GM19240 (cell line): Measurements from ENCODE around the gene NTPCR.
"Not testable (repeated sequence)": the region's sequence is repeated elsewhere in the genome, so short reads cannot be mapped to it uniquely, and the experiment has no call there.

ENCODE experiments used
- DNase-seq: peaks from one replicate; pipeline ENCODE4 v3.0.0; 2011; ENCODE audit warnings: low spot score; ENCODE audit not compliant: insufficient read length

Gene NTPCR

DNA sequence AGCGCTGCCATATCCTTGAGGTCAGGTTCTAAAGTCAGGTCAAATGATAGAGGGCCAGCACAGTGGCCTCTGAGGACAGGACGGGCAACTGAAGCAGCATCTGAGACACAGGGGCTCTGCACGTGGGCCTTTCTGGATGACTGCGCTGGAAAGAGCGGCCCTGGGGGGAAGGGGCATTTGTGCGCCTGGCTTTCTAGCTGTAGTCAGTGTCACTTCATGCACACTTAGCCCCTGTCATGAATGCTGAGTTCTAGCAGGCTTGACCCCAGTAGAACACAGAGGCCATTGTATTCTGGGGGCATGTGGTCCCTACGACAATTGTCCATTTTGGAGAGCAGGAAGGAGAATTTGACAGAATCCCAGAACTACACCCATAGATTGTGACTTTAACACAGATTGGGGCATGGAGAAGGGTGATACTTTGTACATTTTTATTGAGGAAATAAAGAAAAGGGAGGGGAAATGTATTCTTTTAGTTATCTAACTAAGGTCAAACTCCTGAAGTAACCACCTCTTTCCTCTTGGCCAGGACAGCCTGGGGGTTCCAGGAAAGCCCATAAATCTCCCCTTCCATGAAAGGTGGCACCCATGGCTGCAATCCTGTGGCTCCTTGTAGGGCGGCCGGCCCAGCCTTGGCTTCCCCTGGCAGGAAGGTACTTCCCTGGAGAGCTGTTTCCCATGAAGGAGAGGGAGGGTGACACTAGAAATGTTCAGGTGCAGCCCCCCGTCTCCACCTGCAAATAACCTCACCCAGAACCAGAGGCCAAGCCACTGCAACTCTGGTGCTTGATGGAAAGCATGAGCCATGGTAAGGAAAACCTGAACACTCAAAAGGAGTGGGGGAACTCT lies 34.4 kb downstream of the NTPCR start:
- DNase-seq, result no peak

DNA sequence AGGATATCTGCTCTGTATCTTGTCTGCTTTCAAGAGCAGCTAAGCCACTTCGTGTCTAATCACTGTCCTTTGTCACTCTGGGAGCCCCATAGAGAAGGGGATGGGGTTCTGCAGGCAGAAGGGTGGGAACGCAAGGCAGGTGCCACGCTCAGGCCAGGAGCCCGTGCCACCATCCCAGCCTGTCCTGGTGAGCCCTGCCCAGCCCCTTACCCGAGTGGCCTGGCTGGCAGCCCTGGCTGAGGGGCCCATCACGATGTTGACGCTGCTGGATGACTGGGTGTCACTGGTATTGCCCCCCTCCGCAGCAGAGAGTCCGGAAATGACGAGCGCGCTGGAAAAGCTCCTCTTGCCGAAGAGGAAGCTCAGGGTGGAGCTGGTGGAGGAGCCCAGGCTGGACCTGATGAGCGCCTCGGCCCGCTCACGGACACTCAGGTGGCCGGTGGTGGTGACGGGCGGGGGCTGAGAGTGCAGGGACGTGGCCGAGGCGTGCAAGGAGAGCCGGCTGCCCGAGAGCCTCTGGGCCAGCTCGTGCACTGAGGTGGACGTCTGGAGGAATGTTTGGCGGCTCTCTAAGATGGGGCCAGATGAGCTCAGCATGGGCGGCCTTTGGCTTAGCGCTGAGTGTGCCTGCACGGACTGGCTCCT lies 35.6 kb downstream of the NTPCR start:
- DNase-seq, result no peak

DNA sequence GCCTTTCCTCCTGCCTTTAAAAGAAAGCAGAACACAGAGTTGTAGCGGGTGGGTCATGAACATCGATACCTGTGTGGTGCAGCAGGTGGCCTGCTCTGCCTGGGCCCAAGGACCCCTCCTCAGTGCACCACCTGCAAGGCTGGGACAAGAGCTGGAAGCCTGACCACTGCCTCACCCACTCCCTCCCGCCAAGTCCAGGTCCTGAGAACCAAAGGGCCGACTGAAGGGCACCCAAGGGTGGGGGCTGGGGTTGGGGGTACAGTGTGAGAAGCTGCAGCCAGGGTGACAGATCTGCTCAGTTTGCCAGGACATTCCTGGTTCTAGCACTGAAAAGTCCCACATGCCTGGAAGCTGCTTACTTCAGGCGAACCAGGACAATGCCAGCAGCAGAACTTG lies 36.1 kb downstream of the NTPCR start:
- DNase-seq, result no peak

DNA sequence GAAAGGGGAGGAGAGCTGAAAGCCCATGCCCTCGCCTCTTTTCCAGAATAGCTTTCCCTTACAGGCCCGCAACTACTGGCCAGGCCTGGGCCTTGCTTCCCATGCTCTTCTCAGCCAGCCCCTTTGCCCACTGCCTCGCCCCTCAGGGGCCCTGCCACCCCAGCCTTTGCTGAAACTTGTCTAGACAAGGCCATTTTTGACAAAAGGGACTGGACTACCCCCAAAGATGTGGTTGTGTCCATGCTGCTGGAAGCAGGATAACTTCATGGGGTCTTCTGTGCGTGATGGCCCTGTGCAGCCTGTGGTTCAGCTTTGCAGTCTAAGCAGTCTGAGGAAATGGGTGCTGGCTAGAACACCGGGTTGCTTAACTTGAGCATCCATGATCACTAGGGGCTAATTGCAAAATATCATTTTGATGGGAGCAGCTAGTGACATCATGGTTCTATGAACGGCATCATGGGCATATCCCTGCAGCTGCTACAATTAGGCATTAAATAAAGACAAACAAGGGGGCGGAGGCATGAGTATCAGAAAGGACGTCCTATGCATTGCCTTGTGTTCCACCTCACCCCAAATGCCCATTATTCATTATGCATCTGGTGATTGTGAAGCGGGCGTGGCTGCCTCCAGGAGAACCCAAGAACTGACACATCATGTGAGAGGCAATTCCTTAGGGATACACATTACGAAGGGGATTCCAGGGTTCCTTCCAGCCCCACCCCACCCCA lies 36.8 kb downstream of the NTPCR start:
- DNase-seq, result no peak

DNA sequence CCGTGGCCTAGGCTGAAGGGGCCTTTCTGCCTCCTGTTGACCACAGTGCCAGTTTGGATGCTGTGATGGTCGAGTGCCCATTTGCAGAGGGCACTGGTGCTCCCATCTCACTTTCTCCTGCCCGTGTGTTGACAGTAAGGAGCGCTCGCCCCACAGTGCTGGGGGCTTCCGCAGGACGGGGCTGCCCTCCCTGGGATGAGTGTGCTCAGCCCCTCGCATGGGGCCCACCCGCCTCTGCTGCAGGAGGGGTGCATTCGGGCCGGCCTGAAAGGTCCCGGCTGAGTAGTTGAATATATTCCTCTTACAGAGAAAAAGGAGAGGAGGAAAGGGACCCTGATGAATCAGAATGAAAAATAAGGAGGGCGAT lies 37.3 kb downstream of the NTPCR start:
- no peak for DNase-seq

DNA sequence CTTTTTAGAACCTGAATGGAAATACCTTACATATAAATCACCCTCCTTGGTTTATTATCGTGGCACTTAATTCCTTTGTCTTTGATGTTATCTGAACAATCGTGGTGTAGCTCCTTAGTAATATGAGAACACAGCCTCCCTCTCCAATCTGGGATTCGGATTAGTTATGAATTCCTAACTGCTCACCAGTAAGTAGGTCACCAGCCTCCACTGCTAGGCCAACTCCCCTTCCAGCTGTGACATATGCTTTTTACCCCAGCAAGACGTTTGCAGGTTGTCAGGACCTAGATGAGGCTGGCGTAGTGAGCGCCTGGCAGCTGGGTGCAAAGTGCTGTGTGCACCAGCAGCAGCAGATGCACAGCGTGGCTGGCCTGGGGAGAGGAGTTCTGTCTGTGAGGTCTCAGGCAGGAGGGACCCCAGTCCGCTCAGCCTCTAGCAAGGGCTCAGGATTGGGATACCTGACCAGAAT lies 38.2 kb downstream of the NTPCR start:
- no peak for DNase-seq

DNA sequence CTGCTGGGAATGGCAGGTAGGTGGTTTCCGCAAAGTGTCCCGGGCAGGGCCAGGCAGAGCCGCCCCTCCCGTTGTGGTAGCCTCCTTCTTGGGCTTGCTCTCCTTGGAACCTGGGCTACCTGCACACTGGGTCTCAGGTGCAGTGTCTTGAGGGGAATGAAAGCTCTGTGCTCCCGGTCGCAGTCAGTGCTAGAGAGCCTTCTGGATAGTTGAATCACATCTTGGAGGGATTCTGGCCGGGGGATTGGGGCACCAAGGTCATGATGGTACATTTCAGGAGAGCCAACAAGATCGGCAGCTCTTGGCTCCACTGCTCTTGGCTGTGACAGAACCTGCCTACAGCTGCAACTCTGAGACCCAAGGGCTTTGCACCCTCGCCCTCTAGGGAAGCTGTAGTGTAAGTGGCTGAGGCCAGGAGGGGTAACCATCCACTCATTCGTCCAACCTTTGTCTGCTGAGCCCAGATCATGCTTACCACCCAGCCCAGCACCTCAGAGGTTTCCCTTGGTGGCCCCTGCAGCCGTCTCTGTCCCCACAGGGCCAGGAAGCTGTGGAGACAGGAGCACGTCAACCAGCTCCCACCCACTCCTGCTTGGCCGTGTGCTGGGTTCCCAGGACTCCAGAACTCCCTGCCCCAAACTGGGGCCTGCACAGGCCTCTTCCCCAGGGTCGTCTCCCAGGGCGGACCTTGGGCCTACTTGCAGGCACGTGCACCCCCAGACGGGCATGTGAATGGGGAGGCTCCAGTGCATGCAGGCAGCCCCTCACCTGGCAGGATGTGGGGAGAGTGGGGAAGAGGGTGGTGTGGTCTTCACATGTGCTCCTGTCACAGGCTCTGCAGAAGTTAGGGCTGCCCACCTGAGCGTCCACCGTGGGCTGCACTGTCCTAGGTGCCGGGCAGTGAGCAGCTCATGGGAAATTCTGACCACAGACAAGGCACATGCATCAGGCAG lies 40.0 kb downstream of the NTPCR start:
- no peak for DNase-seq

DNA sequence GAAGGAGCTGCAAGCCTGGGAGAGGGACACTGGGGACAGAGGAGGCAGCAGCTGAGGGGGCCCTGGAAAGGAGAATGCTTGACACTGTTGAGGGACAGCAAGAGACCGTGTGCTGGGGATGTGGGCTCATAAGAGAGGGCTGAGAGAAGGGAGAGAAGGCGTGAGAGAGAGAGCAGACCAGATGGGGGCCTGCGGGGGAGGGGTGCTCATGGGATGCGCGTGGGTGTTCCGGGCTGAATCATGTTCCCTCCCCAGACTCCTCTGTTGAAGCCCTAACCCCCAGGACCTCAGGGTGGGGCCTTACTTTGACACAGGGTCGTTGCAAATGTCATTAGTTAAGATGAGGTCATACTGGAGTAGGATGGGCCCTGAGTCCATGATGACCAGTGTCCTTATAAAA lies 40.8 kb downstream of the NTPCR start:
- no peak for DNase-seq

DNA sequence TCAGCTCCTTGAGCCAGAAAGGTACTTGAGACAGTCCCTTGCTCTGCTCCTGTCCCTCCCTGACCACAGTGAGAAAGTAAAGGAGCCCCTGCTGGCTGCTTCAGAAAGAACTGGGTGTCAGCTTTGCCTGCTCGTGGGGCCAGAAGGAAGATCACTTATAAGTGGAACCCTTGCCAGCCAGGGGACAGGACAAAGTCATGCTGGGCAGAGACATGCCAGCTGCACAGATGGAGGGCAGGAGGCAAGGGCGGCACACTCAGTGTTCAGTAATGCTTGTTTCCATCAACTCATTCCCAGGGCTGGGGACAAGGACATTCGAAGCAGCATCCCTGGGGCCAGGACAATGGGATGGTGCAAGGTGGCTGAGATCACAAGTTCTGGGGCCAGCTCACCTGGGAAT lies 41.8 kb downstream of the NTPCR start:
- no peak for DNase-seq

DNA sequence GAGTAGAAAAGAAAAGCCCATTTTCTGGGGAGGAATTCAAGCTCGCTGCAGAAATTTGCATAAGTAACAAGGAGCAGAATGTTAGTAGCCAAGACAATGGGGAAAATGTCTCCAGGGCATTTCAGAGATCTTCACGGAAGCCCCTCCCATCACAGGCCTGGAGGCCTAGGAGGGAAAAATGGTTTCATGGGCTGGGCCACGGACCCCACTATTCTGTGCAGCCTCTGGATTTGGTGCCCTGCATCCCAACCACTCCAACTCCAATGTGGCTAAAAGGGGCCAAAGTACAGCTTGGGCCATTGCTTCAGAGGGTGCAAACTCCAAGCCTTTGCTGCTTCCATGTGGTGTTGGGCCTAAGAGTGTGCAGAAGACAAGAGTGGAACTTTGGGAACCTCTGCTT lies 43.1 kb downstream of the NTPCR start:
- no peak for DNase-seq

DNA sequence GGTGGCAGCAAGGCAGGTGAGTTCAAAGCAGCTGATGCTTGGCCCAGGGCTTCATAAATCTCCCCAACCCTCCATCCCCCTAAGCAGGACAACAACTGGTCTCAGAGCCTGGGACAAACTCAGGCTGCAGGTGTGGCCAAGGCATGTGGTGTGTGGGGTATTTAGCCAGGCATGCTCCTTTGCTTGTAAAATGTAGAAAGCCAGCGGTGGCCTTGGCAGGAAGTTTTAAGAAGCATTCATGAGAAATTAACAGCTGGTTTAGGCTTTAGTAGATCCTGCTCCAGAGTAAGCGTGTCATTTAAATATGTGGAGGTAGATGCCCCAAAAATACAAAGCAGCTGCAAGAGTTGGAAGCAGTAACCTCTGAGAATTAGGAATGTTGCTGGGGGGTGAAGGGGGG lies 44.8 kb downstream of the NTPCR start:
- DNase-seq, result no peak

DNA sequence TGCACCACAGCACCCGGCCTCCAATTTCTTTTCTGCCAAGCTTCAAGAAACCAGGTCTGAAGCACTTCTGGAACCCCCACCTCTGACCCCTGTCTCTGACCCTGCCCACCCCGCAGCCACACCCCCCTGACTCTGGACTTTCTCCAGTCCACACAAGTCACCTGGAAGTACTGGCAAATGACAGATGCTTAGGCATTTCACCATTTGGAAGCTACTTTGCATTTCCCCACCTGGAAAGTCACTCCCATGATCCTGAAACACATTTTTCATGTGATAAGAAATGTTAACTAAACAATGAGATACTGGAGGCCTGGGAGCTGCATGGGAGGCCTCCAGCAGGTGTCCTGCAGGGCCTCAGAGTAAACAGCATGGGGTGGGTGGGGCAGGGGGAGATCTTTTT lies 45.7 kb downstream of the NTPCR start:
- no peak for DNase-seq

DNA sequence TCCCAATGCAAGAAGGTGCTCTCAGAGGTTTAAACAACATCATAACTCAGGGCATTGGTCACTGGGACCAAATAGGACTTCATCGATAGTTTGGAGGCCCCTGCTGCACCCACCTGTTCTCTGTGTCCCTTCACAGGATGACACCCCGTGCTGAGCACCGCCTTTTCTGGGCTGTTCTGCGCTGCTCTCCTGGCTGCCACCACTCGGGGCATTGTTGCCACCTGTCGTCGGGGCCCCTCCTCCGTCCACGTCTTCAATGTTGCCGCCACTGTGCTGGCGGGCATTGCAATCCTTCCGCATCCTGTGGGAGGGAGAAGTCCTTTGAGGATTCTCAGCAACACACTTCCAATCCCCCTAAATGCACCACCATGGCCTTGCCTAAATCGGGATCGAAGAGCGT lies 47.7 kb downstream of the NTPCR start:
- DNase-seq, result no peak

DNA sequence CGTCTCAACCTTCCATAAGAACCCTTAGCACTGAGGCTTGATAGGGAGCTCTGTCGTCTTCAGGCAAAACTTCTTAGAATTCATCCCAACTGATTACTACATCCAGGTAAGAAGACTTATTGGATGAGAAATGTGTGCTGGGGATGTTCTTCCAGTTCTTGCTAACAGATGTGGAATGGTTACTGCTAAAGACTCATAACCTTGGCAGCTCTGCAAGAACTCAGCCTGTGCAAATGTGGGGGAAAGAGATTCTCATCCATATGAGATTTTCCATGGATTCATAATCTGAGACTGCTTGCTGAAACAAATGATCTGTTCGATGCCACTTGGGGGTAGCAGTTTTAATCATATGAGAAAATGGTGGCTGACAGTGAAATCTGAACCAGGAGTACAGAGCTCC lies 48.2 kb downstream of the NTPCR start:
- DNase-seq, result no peak

DNA sequence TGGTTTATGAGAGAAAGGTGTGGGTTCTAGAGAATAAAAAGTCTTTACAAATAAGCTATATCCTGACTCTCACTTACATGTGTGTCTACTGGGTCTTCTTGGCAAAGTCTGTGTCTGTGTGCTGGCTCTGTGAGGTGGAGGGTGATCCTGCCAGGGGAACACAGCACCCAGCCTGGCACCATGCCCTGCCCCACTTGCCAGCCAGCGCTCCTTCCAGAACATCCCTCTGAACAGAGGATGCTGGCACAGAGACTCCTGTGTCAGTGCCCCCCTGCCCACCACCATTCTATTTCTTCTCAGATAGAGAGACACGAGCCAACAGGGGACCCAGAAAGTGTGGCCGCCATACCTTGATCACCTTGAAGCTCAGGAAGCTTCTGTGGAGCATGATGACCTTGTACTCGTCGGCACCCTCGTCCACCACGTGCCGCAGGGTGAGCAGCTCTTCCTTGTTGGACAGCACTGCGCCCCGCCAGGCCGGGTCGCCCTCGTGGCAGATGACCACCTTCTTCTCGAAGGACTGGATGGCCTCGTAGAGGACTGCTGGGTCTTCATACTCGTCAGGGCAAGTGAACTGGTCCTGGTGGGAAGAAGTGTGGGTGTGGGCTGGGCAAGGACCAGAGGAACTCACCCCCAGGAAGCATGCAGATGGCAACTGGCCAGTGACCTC lies 49.7 kb downstream of the NTPCR start:
- DNase-seq, result no peak

DNA sequence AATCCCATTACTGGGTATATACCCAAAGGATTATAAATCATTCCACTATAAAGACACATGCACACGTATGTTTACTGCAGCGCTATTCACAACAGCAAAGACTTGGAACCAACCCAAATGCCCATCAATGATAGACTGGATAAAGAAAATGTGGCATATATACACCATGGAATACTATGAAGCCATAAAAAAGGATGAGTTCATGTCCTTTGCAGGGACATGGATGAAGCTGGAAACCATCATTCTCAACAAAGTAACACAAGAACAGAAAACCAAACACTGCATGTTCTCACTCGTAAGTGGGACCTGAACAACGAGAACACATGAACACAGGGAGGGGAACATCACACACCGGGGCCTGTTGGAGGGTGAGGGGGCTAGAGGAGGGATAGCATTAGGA lies 53.2 kb downstream of the NTPCR start:
- not testable (repeated sequence) for DNase-seq

DNA sequence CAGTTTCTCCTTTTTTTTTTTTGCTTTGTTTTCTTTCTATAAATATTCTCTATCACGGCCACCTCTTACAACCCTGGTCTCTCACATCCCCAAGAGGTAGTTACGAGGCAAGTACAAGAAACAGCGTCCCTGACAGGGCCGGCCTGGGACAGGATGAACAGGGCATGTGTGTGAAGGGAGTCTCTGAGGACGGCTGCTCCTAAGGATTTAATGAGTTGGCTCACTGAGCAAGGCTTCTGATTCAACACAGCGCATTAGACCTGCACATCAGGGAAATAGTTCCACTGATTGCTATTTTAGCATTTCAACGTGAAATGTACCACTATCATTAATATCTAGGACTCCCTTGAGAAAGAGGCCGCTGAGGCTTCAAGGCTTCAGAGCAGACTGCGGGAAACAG lies 54.0 kb downstream of the NTPCR start:
- no peak for DNase-seq

DNA sequence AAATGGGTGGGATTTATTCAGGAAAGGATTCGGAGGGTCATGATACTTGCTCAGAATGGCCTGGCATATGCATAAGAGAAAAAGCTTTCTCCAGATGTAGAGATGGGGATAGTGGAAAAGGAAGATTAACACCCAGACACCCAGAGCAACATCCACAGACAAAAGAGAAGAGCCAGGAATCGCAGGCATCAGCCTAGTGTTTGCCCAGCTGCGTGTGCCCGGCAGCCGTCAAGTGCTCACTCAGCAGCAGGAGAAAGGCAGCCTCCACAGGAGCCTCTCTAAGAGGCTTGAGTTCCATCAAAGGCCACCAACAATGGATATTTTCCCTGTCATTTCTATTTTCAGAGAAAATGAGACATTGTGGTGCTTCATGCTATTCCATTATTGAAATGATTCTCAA lies 54.7 kb downstream of the NTPCR start:
- no peak for DNase-seq

DNA sequence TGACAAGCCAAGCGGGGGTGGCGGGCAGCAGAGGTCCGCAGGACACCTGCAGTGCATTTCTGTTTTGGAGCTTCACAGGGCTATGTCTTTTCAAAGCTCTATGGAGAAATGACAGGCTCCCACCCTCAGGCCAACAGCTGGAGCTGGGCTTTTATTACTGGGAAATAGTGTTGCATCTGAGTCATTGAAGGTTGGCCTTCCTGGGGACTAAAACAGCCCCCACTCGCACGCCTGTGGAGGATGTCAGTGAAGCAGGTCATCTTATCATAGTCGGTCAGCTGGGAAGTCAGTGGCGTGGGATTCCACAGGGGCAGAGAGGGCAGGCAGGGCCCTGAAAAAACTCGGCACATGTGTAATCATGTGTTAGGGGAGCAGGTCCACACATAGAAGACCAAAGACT lies 55.3 kb downstream of the NTPCR start:
- no peak for DNase-seq

DNA sequence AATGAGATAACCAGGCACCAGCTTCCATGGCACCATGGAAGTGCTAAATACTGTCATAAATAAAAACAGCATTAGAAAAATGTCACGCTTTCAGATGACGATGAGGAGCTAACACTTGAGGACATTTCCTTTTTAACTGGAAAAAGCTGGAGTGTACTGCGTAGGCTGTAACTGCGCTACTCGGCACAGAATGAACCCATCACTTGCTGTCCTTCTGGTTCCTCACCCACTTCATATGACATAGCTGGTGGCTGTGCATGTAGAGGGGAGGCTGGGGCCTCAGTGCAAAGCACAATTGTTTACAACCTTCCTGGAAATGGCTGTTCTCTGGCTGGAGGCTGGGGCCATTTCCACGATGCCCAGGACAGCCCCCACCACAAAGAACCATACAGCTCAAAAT lies 55.7 kb downstream of the NTPCR start:
- no peak for DNase-seq

DNA sequence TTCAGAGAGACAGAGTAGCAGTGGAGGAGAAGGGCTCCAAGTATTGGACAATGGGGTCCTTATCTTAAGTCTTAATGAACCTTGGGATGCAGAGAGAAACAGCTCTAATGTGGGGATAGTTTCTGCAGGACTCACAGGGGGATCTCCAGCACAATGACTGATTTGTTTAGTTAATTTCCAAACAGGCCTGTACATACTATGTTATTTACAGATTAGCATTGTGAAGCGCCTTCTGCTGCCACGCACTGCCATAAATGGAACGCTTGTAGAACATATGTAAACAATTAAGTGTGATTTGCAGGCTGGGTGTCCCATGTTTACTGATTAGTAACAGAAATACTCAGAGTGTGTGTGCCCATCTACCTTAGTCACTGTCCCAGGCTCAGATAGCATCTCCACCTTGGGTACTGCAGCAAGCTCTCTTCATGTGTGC lies 56.1 kb downstream of the NTPCR start:
- no peak for DNase-seq
